ENCODE data around the gene RAE1. TPM values are rescaled to one million over a fixed set of nuclear protein-coding genes. Genes with fewer than 3 reads are reported as not detected.

Gene RAE1
- polyA plus RNA-seq, 1 experiment: 39.0 TPM

GRCh38 chr20:57387945-57388371, 36.9 kb downstream of the RAE1 start:
- TF ChIP-seq CTCF (IDR thresholded peaks at IDR 0.05; ENCODE audit: insufficient read depth, low read depth, low read length): no peak
- H3K36me3 ChIP-seq (ENCODE audit: control insufficient read depth, insufficient read depth, low read length): peaks cover under 1% of the 10 kb centered on the region; the same call in 1 of the 2 replicates
- ChIA-PET POLR2A (no interaction called here), CTCF (interaction anchor here (1.5 to 5.7 kb wide), 3 partner anchors 94 to 111 kb away, joined by 5 to 19 read pairs (median 6); no protein-coding TSS in a partner anchor)
- DNase-seq (ENCODE audit: low read depth): no peak
- no peak overlapping the region for H3K4me3 ChIP-seq (ENCODE audit: low read depth, low read length)
- no peaks in the 10 kb centered on the region for H3K27me3 ChIP-seq (ENCODE audit: control insufficient read depth, insufficient read depth, low read length)

GRCh38 chr20:57388953-57389694, 38.1 kb downstream of the RAE1 start:
- DNase-seq (ENCODE audit: low read depth): peak; percentile 3
- peaks cover 3% of the 10 kb centered on the region for H3K36me3 ChIP-seq (ENCODE audit: control insufficient read depth, insufficient read depth, low read length)
- peak overlapping the region; percentile 8; the same call in 1 of the 2 replicates for H3K4me3 ChIP-seq (ENCODE audit: low read depth, low read length)
- CTCF ChIA-PET: interaction anchor here (0.6 to 5.7 kb wide), 6 partner anchors 93 to 473 kb away, joined by 4 to 19 read pairs (median 6); no protein-coding TSS in a partner anchor
- TF ChIP-seq CTCF (IDR thresholded peaks at IDR 0.05; ENCODE audit: insufficient read depth, low read depth, low read length): peak; percentile 41
- H3K27me3 ChIP-seq (ENCODE audit: control insufficient read depth, insufficient read depth, low read length): no peaks in the 10 kb centered on the region
- POLR2A ChIA-PET: no interaction called here

GRCh38 chr20:57389695-57390603, 38.9 kb downstream of the RAE1 start:
- ChIA-PET POLR2A (no interaction called here), CTCF (interaction anchor here (0.6 to 2.0 kb wide), 4 partner anchors 9 to 473 kb away, joined by 4 to 13 read pairs (median 5); no protein-coding TSS in a partner anchor)
- Histone ChIP-seq H3K36me3 (ENCODE audit: control insufficient read depth, insufficient read depth, low read length) (peaks cover 6% of the 10 kb centered on the region), H3K4me3 (ENCODE audit: low read depth, low read length) (no peak overlapping the region), H3K27me3 (ENCODE audit: control insufficient read depth, insufficient read depth, low read length) (no peaks in the 10 kb centered on the region)
- no peak for TF ChIP-seq CTCF (IDR thresholded peaks at IDR 0.05; ENCODE audit: insufficient read depth, low read depth, low read length)
- no peak for DNase-seq (ENCODE audit: low read depth)

GRCh38 chr20:57390604-57391438, 39.8 kb downstream of the RAE1 start, which contains the start of gene RBM38:
TSS of gene RBM38 (plus strand) at chr20:57391396. CDS start at chr20:57391582, 186 bp downstream.
- ChIA-PET POLR2A (no interaction called here), CTCF (interaction anchor here (1.0 to 2.0 kb wide), 4 partner anchors 8 to 111 kb away, joined by 3 to 13 read pairs (median 4); no protein-coding TSS in a partner anchor)
- no peak for TF ChIP-seq CTCF (IDR thresholded peaks at IDR 0.05; ENCODE audit: insufficient read depth, low read depth, low read length)
- Histone ChIP-seq H3K4me3 (ENCODE audit: low read depth, low read length) (peak within 1 kb of the TSS; percentile 72), H3K36me3 (ENCODE audit: control insufficient read depth, insufficient read depth, low read length) (peaks cover 8% of the 10 kb centered on the region), H3K27me3 (ENCODE audit: control insufficient read depth, insufficient read depth, low read length) (no peaks in the 10 kb centered on the region)
- DNase-seq (ENCODE audit: low read depth): no peak
